ENCODE data around the gene PROM2.
A peak's percentile ranks its signal among the peaks of the same experiment; 100 is the strongest.

The PROM2 gene

GRCh38 chr2:95310216-95310615 lies 36.0 kb downstream of the PROM2 start:
- no peak for DNase-seq

- no peak for DNase-seq
These were observed 36.4 kb downstream of the PROM2 start for GRCh38 chr2:95310651-95311050.

- no peak for DNase-seq
These were observed 37.7 kb downstream of the PROM2 start for GRCh38 chr2:95311815-95312542.

- no peak for DNase-seq
These were observed 38.4 kb downstream of the PROM2 start for GRCh38 chr2:95312543-95313201.

- no peak for DNase-seq
These were observed 39.3 kb downstream of the PROM2 start for GRCh38 chr2:95313296-95314131.

- DNase-seq: no peak
These were observed 40.3 kb downstream of the PROM2 start for GRCh38 chr2:95314598-95314963.

GRCh38 chr2:95314964-95315611 lies 40.8 kb downstream of the PROM2 start:
- DNase-seq: peak; percentile 20

GRCh38 chr2:95315801-95316411 lies 41.7 kb downstream of the PROM2 start:
- no peak for DNase-seq

GRCh38 chr2:95316466-95317122 lies 42.3 kb downstream of the PROM2 start:
- DNase-seq: no peak

GRCh38 chr2:95317123-95317500 lies 42.9 kb downstream of the PROM2 start:
- DNase-seq: no peak

GRCh38 chr2:95317665-95318425 lies 43.6 kb downstream of the PROM2 start:
- no peak for DNase-seq

- no peak for DNase-seq
These were observed 44.4 kb downstream of the PROM2 start for GRCh38 chr2:95318431-95319220.

- no peak for DNase-seq
These were observed 45.5 kb downstream of the PROM2 start for GRCh38 chr2:95319481-95320343.

GRCh38 chr2:95320344-95320712 lies 46.1 kb downstream of the PROM2 start:
- no peak for DNase-seq

GRCh38 chr2:95320986-95321767 lies 46.9 kb downstream of the PROM2 start:
- no peak for DNase-seq

- no peak for DNase-seq
These were observed 49.3 kb downstream of the PROM2 start for GRCh38 chr2:95323347-95324155.

- DNase-seq: no peak
These were observed 50.8 kb downstream of the PROM2 start for GRCh38 chr2:95325026-95325425.

Measured in SHP77 treated with DMSO at 0.1 percent for 48 hours (cell line).